ENCODE results near the gene CXXC4. TPM values are rescaled to one million over a fixed set of nuclear protein-coding genes. Genes with fewer than 3 reads are reported as not detected.
A peak's percentile ranks its signal among the peaks of the same experiment; 100 is the strongest.

Gene CXXC4
- total and polyA plus RNA-seq, 12 donors = 0.46 to 6.0 (median 4.0) TPM

- intact Hi-C loops (cut with DNase I) = loop anchor here in 1 of 10 donors (5.0 to 10.0 kb wide), 2 partner anchors 100 to 243 kb away; no protein-coding TSS in a partner anchor
- no peaks in the 10 kb centered on the region for H3K36me3 ChIP-seq
- ATAC-seq (peak in 1 of 8 donors; percentile 35), DNase-seq (no peak)
- peak overlapping the region in 9 of 10 donors; percentile 54 to 77 (median 64) for H3K4me3 ChIP-seq
- H3K27ac ChIP-seq = peak overlapping the region in 9 of 10 donors; percentile 20 to 85 (median 77)
- peaks cover 0 to 32% (median 18%) of the 10 kb centered on the region in 9 donors for H3K4me1 ChIP-seq
- H3K9me3 ChIP-seq = no peaks in the 10 kb centered on the region
- WGBS, 2 donors = 10 to 11% methylated on average over 7 of the region's 7 CpGs
- no peak for TF ChIP-seq CTCF (IDR thresholded peaks at IDR 0.05)
- H3K27me3 ChIP-seq = peaks cover 0 to 78% (median 0%) of the 10 kb centered on the region in 7 donors
Measured at GRCh38 chr4:104492183-104492771, 2.4 kb downstream of the CXXC4 start.

- Histone ChIP-seq H3K9me3 (no peaks in the 10 kb centered on the region), H3K36me3 (no peaks in the 10 kb centered on the region), H3K4me3 (peak overlapping the region in 9 of 10 donors; percentile 54 to 77 (median 64)), H3K27me3 (peaks cover 0 to 78% (median 0%) of the 10 kb centered on the region in 7 donors), H3K27ac (peak overlapping the region; percentile 47 to 85 (median 78)), H3K4me1 (peaks cover 0 to 32% (median 18%) of the 10 kb centered on the region in 9 donors)
- intact Hi-C loops (cut with DNase I) = loop anchor here in 1 of 10 donors (5.0 to 10.0 kb wide), 2 partner anchors 101 to 243 kb away; no protein-coding TSS in a partner anchor
- DNase-seq (peak; percentile 16 to 55), ATAC-seq (peak in 7 of 8 donors; percentile 13 to 50 (median 25))
- TF ChIP-seq CTCF (IDR thresholded peaks at IDR 0.05) = peak in 1 of 9 donors; percentile 6
- WGBS, 2 donors = 0 to 1% methylated on average over 32 to 43 of the region's 47 CpGs
Measured at GRCh38 chr4:104491481-104492182, 3.1 kb downstream of the CXXC4 start.

GRCh38 chr4:104490770-104491480, 3.8 kb downstream of the CXXC4 start:
- 0 to 1% methylated on average over 24 to 42 of the region's 55 CpGs for WGBS, 2 donors
- Histone ChIP-seq H3K9me3 (no peaks in the 10 kb centered on the region), H3K27ac (peak overlapping the region in 9 of 10 donors; percentile 4 to 85 (median 79)), H3K4me3 (peak overlapping the region; percentile 36 to 77 (median 60)), H3K4me1 (peaks cover 0 to 32% (median 18%) of the 10 kb centered on the region in 9 donors), H3K36me3 (no peaks in the 10 kb centered on the region), H3K27me3 (peaks cover 0 to 71% (median 0%) of the 10 kb centered on the region in 7 donors)
- ATAC-seq = peak; percentile 30 to 74 (median 46)
- intact Hi-C loops (cut with DNase I) = loop anchor here in 1 of 10 donors (5.0 to 10.0 kb wide), 2 partner anchors 101 to 244 kb away; no protein-coding TSS in a partner anchor
- peak; percentile 81 to 85 for DNase-seq
- TF ChIP-seq CTCF (IDR thresholded peaks at IDR 0.05) = no peak
